Measurements from ENCODE around the gene ITGA3.

Gene ITGA3

GRCh38 chr17:50118828-50119218 is 62.9 kb downstream of the ITGA3 start:
- Histone ChIP-seq H3K27ac (no peak overlapping the region), H3K4me3 (ENCODE audit: low read depth, low read length) (no peak overlapping the region), H3K9me3 (ENCODE audit: severe bottlenecking) (no peaks in the 10 kb centered on the region), H3K36me3 (peaks cover 23% of the 10 kb centered on the region), H3K27me3 (ENCODE audit: insufficient read depth, low read depth, severe bottlenecking) (no peaks in the 10 kb centered on the region)
- TF ChIP-seq CTCF (IDR thresholded peaks at IDR 0.05; ENCODE audit: low read depth, low read length), result no peak
- no peak for DNase-seq

- no peak for DNase-seq
- no peak for TF ChIP-seq CTCF (IDR thresholded peaks at IDR 0.05; ENCODE audit: low read depth, low read length)
- Histone ChIP-seq H3K27ac (no peak overlapping the region), H3K27me3 (ENCODE audit: insufficient read depth, low read depth, severe bottlenecking) (no peaks in the 10 kb centered on the region), H3K9me3 (ENCODE audit: severe bottlenecking) (no peaks in the 10 kb centered on the region), H3K4me3 (ENCODE audit: low read depth, low read length) (no peak overlapping the region), H3K36me3 (peaks cover 27% of the 10 kb centered on the region)
These were observed 64.8 kb downstream of the ITGA3 start for GRCh38 chr17:50120475-50121253.

- Histone ChIP-seq H3K9me3 (ENCODE audit: severe bottlenecking) (no peaks in the 10 kb centered on the region), H3K36me3 (peaks cover 17% of the 10 kb centered on the region), H3K4me3 (ENCODE audit: low read depth, low read length) (no peak overlapping the region), H3K27ac (peak overlapping the region; percentile 15), H3K27me3 (ENCODE audit: insufficient read depth, low read depth, severe bottlenecking) (no peaks in the 10 kb centered on the region)
- DNase-seq, result no peak
- TF ChIP-seq CTCF (IDR thresholded peaks at IDR 0.05; ENCODE audit: low read depth, low read length), result no peak
These were observed 67.0 kb downstream of the ITGA3 start for GRCh38 chr17:50122945-50123344.

GRCh38 chr17:50123649-50124349 is 67.9 kb downstream of the ITGA3 start:
- H3K27me3 ChIP-seq (ENCODE audit: insufficient read depth, low read depth, severe bottlenecking), result no peaks in the 10 kb centered on the region
- DNase-seq, result no peak
- H3K9me3 ChIP-seq (ENCODE audit: severe bottlenecking), result peaks cover under 1% of the 10 kb centered on the region
- no peak for TF ChIP-seq CTCF (IDR thresholded peaks at IDR 0.05; ENCODE audit: low read depth, low read length)
- H3K36me3 ChIP-seq, result peaks cover 19% of the 10 kb centered on the region
- peak overlapping the region; percentile 34 for H3K27ac ChIP-seq
- H3K4me3 ChIP-seq (ENCODE audit: low read depth, low read length), result no peak overlapping the region

DNA sequence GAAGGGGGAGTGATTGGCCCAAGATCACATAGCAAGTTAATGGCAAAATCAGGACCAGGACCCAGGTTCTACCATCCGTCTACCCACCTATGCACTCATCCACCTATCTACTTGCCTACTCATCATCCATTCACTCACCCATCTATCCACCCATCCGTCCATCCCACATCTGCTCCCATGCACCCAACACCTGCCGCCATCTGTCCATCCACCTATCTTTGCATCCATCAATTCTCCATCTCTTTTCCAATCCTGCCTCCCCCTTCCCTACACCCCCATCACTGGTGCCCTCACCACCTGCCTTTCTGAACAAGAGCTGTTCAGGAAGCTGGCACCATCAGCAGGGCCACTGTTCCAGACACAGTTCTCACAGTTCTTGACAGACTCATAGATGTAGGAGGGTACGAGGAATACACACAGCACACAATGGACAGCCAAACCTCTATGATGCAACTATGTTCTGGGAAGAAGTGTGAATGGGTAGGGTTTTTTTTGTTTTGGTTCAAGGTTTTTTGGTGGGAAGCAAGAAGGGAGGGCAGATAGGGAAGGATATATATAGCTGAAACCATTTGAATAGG is 69.6 kb downstream of the ITGA3 start:
- no peak overlapping the region for H3K4me3 ChIP-seq (ENCODE audit: low read depth, low read length)
- no peaks in the 10 kb centered on the region for H3K27me3 ChIP-seq (ENCODE audit: insufficient read depth, low read depth, severe bottlenecking)
- H3K27ac ChIP-seq, result no peak overlapping the region
- no peak for DNase-seq
- peaks cover 19% of the 10 kb centered on the region for H3K36me3 ChIP-seq
- peaks cover 2% of the 10 kb centered on the region for H3K9me3 ChIP-seq (ENCODE audit: severe bottlenecking)
- TF ChIP-seq CTCF (IDR thresholded peaks at IDR 0.05; ENCODE audit: low read depth, low read length), result no peak

Measured in WERI-Rb-1 (cell line).